ENCODE results near the gene TTC27.
"Not testable (repeated sequence)": the region's sequence is repeated elsewhere in the genome, so short reads cannot be mapped to it uniquely, and the experiment has no call there.

Gene TTC27

GRCh38 chr2:32627814-32628579, at the start of gene TTC27:
Gene TTC27, plus strand, starts transcription at chr2:32628050. Its CDS starts 243 bp downstream, at chr2:32628293.
- peak; percentile 94 for DNase-seq

GRCh38 chr2:32591669-32592463, 36.0 kb upstream of the TTC27 start:
- no peak for DNase-seq

- DNase-seq, result no peak
These were observed 33.3 kb upstream of the TTC27 start for GRCh38 chr2:32594573-32594972.

- no peak for DNase-seq
These were observed 16.5 kb upstream of the TTC27 start for GRCh38 chr2:32611366-32611765.

GRCh38 chr2:32611771-32612170, 16.1 kb upstream of the TTC27 start:
- DNase-seq, result no peak

GRCh38 chr2:32614084-32614483, 13.8 kb upstream of the TTC27 start:
- DNase-seq, result no peak

GRCh38 chr2:32617599-32618189, 10.2 kb upstream of the TTC27 start:
- no peak for DNase-seq

GRCh38 chr2:32622570-32623310, 5.1 kb upstream of the TTC27 start:
- no peak for DNase-seq

GRCh38 chr2:32623311-32623706, 4.5 kb upstream of the TTC27 start:
- no peak for DNase-seq

- DNase-seq, result no peak
These were observed 3.0 kb upstream of the TTC27 start for GRCh38 chr2:32624812-32625211.

- no peak for DNase-seq
These were observed 1.1 kb upstream of the TTC27 start for GRCh38 chr2:32626639-32627221.

GRCh38 chr2:32627441-32627813, 423 bp upstream of the TTC27 start:
- peak; percentile 32 for DNase-seq

GRCh38 chr2:32632089-32632488, 4.2 kb downstream of the TTC27 start:
- DNase-seq, result peak; percentile 10

- no peak for DNase-seq
These were observed 5.2 kb downstream of the TTC27 start for GRCh38 chr2:32633040-32633439.

GRCh38 chr2:32638548-32638947, 10.7 kb downstream of the TTC27 start:
- DNase-seq, result not testable (repeated sequence)

- DNase-seq, result no peak
These were observed 13.3 kb downstream of the TTC27 start for GRCh38 chr2:32641180-32641579.

- no peak for DNase-seq
These were observed 19.4 kb downstream of the TTC27 start for GRCh38 chr2:32647180-32647651.

GRCh38 chr2:32652555-32653209, 24.8 kb downstream of the TTC27 start:
- no peak for DNase-seq

GRCh38 chr2:32656069-32656468, 28.2 kb downstream of the TTC27 start:
- no peak for DNase-seq

- DNase-seq, result no peak
These were observed 36.0 kb downstream of the TTC27 start for GRCh38 chr2:32663864-32664263.

- DNase-seq, result no peak
These were observed 38.9 kb downstream of the TTC27 start for GRCh38 chr2:32666704-32667103.

GRCh38 chr2:32668254-32668653, 40.4 kb downstream of the TTC27 start:
- DNase-seq, result no peak
